OCI-LY1 (cell line): ENCODE results near the gene INO80E.
A peak's percentile ranks its signal among the peaks of the same experiment; 100 is the strongest.

Source experiments
- H2AFZ ChIP-seq: fragments of 200-600 bp; sonication (generic), shearing (Covaris generic); 2 replicates; pipeline ENCODE4 v1.6.0; 2014; ENCODE audit warnings: antibody characterized with exemption, mild to moderate bottlenecking, low read length
- H3F3A ChIP-seq: fragments of 200-600 bp; sonication (generic), shearing (Covaris generic); 2 replicates; pipeline ENCODE4 v1.6.0; 2014; ENCODE audit warnings: mild to moderate bottlenecking, antibody characterized with exemption, low read length, moderate library complexity; ENCODE audit not compliant: insufficient read depth
- H3K27ac ChIP-seq: fragments of 200-600 bp; sonication (generic); 2 replicates; pipeline ENCODE4 v1.5.1; 2014; ENCODE audit warnings: low read length, mixed run types, mild to moderate bottlenecking, low read depth; ENCODE audit not compliant: poor library complexity, severe bottlenecking
- H3K27me3 ChIP-seq: fragments of 200-600 bp; sonication (generic); 2 replicates; pipeline ENCODE4 v1.6.0; 2014; ENCODE audit warnings: antibody characterized with exemption, mild to moderate bottlenecking, low read length, moderate library complexity; ENCODE audit not compliant: insufficient read depth
- H3K36me3 ChIP-seq: fragments of 200-600 bp; sonication (generic); 2 replicates; pipeline ENCODE4 v1.6.1; 2014; ENCODE audit warnings: mild to moderate bottlenecking, antibody characterized with exemption, low read length, moderate library complexity, mixed read lengths; ENCODE audit not compliant: insufficient read depth
- H3K4me1 ChIP-seq: fragments of 200-600 bp; sonication (generic); 2 replicates; pipeline ENCODE4 v1.5.1; 2014; ENCODE audit warnings: mild to moderate bottlenecking, low read length, moderate library complexity; ENCODE audit not compliant: insufficient read depth, severe bottlenecking
- H3K4me2 ChIP-seq: fragments of 200-600 bp; sonication (generic), shearing (Covaris generic); 2 replicates; pipeline ENCODE4 v1.6.1; 2014; ENCODE audit warnings: low read length
- H3K4me3 ChIP-seq: fragments of 200-600 bp; sonication (generic); 2 replicates; pipeline ENCODE4 v1.5.1; 2014; ENCODE audit warnings: low read length, low read depth, mild to moderate bottlenecking, mixed read lengths; ENCODE audit not compliant: poor library complexity, severe bottlenecking
- H3K79me2 ChIP-seq: fragments of 200-600 bp; shearing (Covaris generic); 2 replicates; pipeline ENCODE4 v1.6.1; 2016; ENCODE audit warnings: mixed run types, low read length, mixed read lengths; ENCODE audit not compliant: insufficient read depth
- H3K9ac ChIP-seq: fragments of 200-600 bp; sonication (generic), shearing (Covaris generic); 2 replicates; pipeline ENCODE4 v1.6.1; 2014; ENCODE audit warnings: mild to moderate bottlenecking, low read length, mixed read lengths
- H3K9me2 ChIP-seq: fragments of 200-600 bp; sonication (generic), shearing (Covaris generic); 2 replicates; pipeline ENCODE4 v1.6.1; 2014; ENCODE audit warnings: low read depth, mild to moderate bottlenecking, low read length, mixed read lengths
- H3K9me3 ChIP-seq: fragments of 200-600 bp; shearing (Covaris generic); 2 replicates; pipeline ENCODE4 v1.6.1; 2014; ENCODE audit warnings: low read length, mixed read lengths
- H4K20me1 ChIP-seq: fragments of 200-600 bp; sonication (generic), shearing (Covaris generic); 2 replicates; pipeline ENCODE4 v1.6.0; 2016; ENCODE audit warnings: mild to moderate bottlenecking, low read length; ENCODE audit not compliant: insufficient read depth
- EZH2 ChIP-seq: fragments of 200-600 bp; sonication (generic), shearing (Covaris generic); IDR thresholded peaks from 2 replicates; pipeline ENCODE4 v1.8.0; 2017; ENCODE audit warnings: borderline replicate concordance, mixed run types, mild to moderate bottlenecking, antibody characterized with exemption, low read length, moderate library complexity, mixed read lengths
- TF ChIP-seq, protein P1 (sequence below): fragments of 200-600 bp; sonication (generic), shearing (Covaris generic); IDR thresholded peaks from 2 replicates; pipeline ENCODE4 v1.5.1; 2017; ENCODE audit warnings: mild to moderate bottlenecking, antibody characterized with exemption, low read length, moderate library complexity, mixed read lengths

INO80E gene

DNA sequence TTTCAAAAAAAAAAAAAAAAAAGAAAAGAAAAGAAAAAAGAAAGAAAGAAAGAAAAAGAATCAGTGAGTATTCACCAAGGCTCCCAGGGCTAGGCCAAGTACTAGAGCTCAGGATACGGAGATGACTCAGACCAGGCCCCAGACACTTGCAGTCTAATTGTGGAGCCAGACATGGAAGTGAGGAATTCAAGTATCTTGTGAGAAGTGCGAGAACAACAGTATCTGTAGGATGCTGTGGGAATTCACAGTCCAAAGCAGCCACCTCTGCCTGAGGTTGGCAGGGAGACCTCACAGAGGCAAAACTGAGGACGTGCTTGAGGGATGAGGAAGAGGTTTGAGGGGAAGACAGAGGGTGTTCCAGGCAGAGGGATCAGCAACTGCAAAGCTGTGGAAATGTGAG is 55.5 kb downstream of the INO80E start:
- H3K9me2 ChIP-seq: no peaks in the 10 kb centered on the region
- H3K9me3 ChIP-seq: no peaks in the 10 kb centered on the region
- H3K4me1 ChIP-seq: peaks cover 25% of the 10 kb centered on the region
- H3K9ac ChIP-seq: no peak overlapping the region; the same call in 1 of the 2 replicates
- H3K79me2 ChIP-seq: no peaks in the 10 kb centered on the region
- no peaks in the 10 kb centered on the region for H3K36me3 ChIP-seq
- H3F3A ChIP-seq: no peaks in the 10 kb centered on the region
- no peak overlapping the region for H2AFZ ChIP-seq
- no peak overlapping the region for H3K27ac ChIP-seq
- no peaks in the 10 kb centered on the region for H4K20me1 ChIP-seq
- no peaks in the 10 kb centered on the region; the same call in 1 of the 2 replicates for H3K27me3 ChIP-seq
- no peak overlapping the region for H3K4me3 ChIP-seq
- no peak overlapping the region for H3K4me2 ChIP-seq
- TF ChIP-seq, protein P1, sequence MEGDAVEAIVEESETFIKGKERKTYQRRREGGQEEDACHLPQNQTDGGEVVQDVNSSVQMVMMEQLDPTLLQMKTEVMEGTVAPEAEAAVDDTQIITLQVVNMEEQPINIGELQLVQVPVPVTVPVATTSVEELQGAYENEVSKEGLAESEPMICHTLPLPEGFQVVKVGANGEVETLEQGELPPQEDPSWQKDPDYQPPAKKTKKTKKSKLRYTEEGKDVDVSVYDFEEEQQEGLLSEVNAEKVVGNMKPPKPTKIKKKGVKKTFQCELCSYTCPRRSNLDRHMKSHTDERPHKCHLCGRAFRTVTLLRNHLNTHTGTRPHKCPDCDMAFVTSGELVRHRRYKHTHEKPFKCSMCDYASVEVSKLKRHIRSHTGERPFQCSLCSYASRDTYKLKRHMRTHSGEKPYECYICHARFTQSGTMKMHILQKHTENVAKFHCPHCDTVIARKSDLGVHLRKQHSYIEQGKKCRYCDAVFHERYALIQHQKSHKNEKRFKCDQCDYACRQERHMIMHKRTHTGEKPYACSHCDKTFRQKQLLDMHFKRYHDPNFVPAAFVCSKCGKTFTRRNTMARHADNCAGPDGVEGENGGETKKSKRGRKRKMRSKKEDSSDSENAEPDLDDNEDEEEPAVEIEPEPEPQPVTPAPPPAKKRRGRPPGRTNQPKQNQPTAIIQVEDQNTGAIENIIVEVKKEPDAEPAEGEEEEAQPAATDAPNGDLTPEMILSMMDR: no peak
- no peak for TF ChIP-seq EZH2

DNA sequence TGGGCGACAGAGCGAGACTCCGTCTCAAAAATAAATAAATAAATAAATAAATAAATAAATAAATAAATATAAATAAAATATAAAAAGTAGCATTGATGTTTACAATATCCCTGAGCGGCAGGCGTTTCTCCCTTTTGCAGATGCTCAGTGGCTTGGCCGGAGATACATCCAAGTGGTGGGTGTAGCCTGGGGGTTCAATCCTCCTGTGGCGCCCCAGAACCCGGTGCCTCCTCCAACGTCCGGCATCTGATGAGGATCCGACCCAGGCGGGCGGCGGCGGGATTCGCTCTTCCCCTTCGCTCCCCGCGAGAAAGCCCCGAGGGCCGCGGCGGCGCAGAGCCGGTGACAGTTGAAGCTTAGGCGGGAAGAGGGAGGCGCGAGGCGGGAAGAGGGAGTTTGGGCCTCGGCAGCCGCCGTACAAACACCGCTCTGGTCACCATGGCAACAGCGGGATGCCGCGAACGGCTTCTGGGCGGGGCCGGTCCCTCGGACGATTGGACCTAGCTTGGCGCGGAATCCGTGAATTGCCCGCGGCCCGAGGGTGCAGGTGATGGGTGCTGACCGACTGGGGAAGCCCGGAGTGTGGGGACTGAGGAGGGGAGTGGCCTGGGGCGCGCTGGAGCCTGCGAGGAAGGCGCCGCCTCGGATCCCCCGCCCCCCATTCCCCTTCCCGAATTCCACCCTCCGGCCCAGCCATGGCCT is 56.8 kb downstream of the INO80E start:
- Histone ChIP-seq H3K4me1 (peaks cover 25% of the 10 kb centered on the region), H3K9ac (peak overlapping the region; percentile 72), H3K9me3 (no peaks in the 10 kb centered on the region), H3K79me2 (no peaks in the 10 kb centered on the region), H3K27ac (peak overlapping the region; percentile 56), H2AFZ (peak overlapping the region; percentile 97; the same call in 1 of the 2 replicates), H3K9me2 (no peaks in the 10 kb centered on the region), H4K20me1 (no peaks in the 10 kb centered on the region), H3K27me3 (no peaks in the 10 kb centered on the region; the same call in 1 of the 2 replicates), H3F3A (no peaks in the 10 kb centered on the region), H3K4me3 (peak overlapping the region; percentile 72), H3K36me3 (no peaks in the 10 kb centered on the region), H3K4me2 (peak overlapping the region; percentile 90)
- TF ChIP-seq EZH2: no peak
- TF ChIP-seq, protein P1: no peak

DNA sequence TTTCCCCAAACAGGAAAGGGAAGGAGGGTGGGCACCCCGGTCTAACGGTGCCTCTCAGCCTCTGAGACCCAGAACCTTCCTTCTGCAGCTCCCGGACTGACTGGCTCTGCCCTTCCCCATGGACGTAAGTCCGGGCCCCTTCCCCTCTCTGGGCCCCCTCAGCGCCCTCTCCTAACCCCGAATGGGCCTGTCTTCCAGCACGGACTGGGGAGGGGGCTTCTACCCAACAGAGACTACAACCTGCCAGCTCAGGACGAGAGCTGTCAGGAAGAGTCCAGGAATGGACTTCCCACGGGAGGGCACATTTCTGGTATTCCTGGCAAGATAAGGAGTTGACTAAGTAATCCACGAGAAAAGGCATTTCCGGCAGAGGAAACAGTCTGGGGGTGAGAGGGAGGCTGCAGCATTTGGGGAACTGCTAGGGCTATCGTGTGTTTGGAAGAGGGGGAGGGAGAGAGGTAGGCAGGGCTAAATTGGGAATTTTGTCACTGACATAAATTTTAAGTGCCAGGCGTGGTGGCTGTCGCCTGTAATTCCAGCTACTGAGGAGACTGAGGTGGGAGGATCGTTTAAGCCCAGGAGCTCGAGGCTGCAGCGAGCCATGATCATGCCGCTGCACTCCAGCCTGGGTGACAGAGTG is 57.5 kb downstream of the INO80E start:
- H3K27ac ChIP-seq: peak overlapping the region; percentile 4
- H3K4me2 ChIP-seq: peak overlapping the region; percentile 90
- H3F3A ChIP-seq: no peaks in the 10 kb centered on the region
- no peaks in the 10 kb centered on the region for H3K9me2 ChIP-seq
- no peaks in the 10 kb centered on the region for H3K79me2 ChIP-seq
- H3K9me3 ChIP-seq: no peaks in the 10 kb centered on the region
- H3K27me3 ChIP-seq: no peaks in the 10 kb centered on the region; the same call in 1 of the 2 replicates
- peak overlapping the region; percentile 72 for H3K9ac ChIP-seq
- H2AFZ ChIP-seq: no peak overlapping the region
- peaks cover 25% of the 10 kb centered on the region for H3K4me1 ChIP-seq
- H3K4me3 ChIP-seq: peak overlapping the region; percentile 72
- TF ChIP-seq, protein P1: no peak
- TF ChIP-seq EZH2: no peak
- no peaks in the 10 kb centered on the region for H3K36me3 ChIP-seq
- no peaks in the 10 kb centered on the region for H4K20me1 ChIP-seq
